HL-60 (cell line): Measurements from ENCODE around the gene ADAM19.

Experiments
- CTCF ChIP-seq: IDR thresholded peaks from one replicate; pipeline ENCODE4 v1.5.1; 2011; ENCODE audit warnings: low read length, control low read depth, inconsistent platforms; ENCODE audit not compliant: insufficient read depth
- GABPA ChIP-seq: IDR thresholded peaks from 2 replicates; pipeline ENCODE4 v1.6.1; 2012; ENCODE audit warnings: low read depth
- TF ChIP-seq, protein P1 (sequence below): IDR thresholded peaks from 2 replicates; pipeline ENCODE4 v1.6.1; 2012; ENCODE audit warnings: low read depth; ENCODE audit not compliant: insufficient replicate concordance

DNA sequence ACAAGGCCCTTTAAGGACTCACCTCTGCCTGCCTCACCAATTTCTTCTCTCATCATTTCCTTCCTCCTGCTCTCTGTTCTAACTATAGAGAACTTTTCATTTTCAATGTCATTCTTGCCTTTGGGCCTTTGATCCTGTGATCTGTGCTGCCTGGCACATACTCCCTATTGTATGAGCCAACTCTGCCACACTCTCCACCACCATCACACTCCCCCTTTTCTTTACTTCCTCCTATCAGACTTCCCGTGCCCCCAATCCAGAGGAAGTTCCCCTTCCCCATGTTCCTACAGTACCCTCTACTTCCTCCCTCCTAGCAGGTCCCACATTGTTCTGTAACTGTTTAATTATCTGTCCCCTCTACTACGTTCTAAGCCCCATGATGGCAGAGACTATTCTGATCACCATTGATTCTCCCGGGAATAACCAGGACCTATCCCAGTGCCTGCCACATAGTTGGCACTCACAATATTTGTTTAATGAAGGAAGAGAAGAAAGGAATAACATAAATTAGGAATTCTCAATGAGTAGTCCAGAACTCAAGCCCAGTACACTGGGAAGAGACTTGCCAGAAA lies 27.5 kb downstream of the ADAM19 start:
- TF ChIP-seq CTCF (no peak), GABPA (no peak)
- TF ChIP-seq, protein P1, sequence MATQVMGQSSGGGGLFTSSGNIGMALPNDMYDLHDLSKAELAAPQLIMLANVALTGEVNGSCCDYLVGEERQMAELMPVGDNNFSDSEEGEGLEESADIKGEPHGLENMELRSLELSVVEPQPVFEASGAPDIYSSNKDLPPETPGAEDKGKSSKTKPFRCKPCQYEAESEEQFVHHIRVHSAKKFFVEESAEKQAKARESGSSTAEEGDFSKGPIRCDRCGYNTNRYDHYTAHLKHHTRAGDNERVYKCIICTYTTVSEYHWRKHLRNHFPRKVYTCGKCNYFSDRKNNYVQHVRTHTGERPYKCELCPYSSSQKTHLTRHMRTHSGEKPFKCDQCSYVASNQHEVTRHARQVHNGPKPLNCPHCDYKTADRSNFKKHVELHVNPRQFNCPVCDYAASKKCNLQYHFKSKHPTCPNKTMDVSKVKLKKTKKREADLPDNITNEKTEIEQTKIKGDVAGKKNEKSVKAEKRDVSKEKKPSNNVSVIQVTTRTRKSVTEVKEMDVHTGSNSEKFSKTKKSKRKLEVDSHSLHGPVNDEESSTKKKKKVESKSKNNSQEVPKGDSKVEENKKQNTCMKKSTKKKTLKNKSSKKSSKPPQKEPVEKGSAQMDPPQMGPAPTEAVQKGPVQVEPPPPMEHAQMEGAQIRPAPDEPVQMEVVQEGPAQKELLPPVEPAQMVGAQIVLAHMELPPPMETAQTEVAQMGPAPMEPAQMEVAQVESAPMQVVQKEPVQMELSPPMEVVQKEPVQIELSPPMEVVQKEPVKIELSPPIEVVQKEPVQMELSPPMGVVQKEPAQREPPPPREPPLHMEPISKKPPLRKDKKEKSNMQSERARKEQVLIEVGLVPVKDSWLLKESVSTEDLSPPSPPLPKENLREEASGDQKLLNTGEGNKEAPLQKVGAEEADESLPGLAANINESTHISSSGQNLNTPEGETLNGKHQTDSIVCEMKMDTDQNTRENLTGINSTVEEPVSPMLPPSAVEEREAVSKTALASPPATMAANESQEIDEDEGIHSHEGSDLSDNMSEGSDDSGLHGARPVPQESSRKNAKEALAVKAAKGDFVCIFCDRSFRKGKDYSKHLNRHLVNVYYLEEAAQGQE = no peak
